GM21526 (cell line): Measurements from ENCODE around the gene CAMTA1.

Experiments used
- ATAC-seq: cut with Tn5 transposase; IDR thresholded peaks from one replicate; pipeline ENCODE4 v1.9.1; 2021; ENCODE audit warnings: moderate library complexity; ENCODE audit not compliant: unreplicated experiment, low FRiP score

CAMTA1 gene

GRCh38 chr1:7014640-7014930 is 229.3 kb downstream of the CAMTA1 start:
- no peak for ATAC-seq

GRCh38 chr1:7015022-7015421 is 229.8 kb downstream of the CAMTA1 start:
- ATAC-seq: no peak

GRCh38 chr1:7018351-7018750 is 233.1 kb downstream of the CAMTA1 start:
- ATAC-seq: no peak

GRCh38 chr1:7018826-7019225 is 233.6 kb downstream of the CAMTA1 start:
- ATAC-seq: no peak

GRCh38 chr1:7019510-7019909 is 234.3 kb downstream of the CAMTA1 start:
- ATAC-seq: no peak

- no peak for ATAC-seq
These were observed 236.8 kb downstream of the CAMTA1 start for GRCh38 chr1:7022058-7022457.

GRCh38 chr1:7025013-7025412 is 239.8 kb downstream of the CAMTA1 start:
- ATAC-seq: no peak

- ATAC-seq: no peak
These were observed 240.9 kb downstream of the CAMTA1 start for GRCh38 chr1:7026169-7026568.

GRCh38 chr1:7032992-7033391 is 247.7 kb downstream of the CAMTA1 start:
- ATAC-seq: no peak

GRCh38 chr1:7036386-7036785 is 251.1 kb downstream of the CAMTA1 start:
- no peak for ATAC-seq

- no peak for ATAC-seq
These were observed 254.5 kb downstream of the CAMTA1 start for GRCh38 chr1:7039590-7040220.

- no peak for ATAC-seq
These were observed 255.9 kb downstream of the CAMTA1 start for GRCh38 chr1:7040969-7041695.

- no peak for ATAC-seq
These were observed 257.3 kb downstream of the CAMTA1 start for GRCh38 chr1:7042322-7043190.

GRCh38 chr1:7043191-7043549 is 257.9 kb downstream of the CAMTA1 start:
- ATAC-seq: no peak

GRCh38 chr1:7043719-7044535 is 258.7 kb downstream of the CAMTA1 start:
- no peak for ATAC-seq

GRCh38 chr1:7045897-7046296 is 260.6 kb downstream of the CAMTA1 start:
- no peak for ATAC-seq

- ATAC-seq: no peak
These were observed 261.1 kb downstream of the CAMTA1 start for GRCh38 chr1:7046314-7046713.

- no peak for ATAC-seq
These were observed 261.6 kb downstream of the CAMTA1 start for GRCh38 chr1:7046891-7047290.

GRCh38 chr1:7047866-7048265 is 262.6 kb downstream of the CAMTA1 start:
- ATAC-seq: no peak

GRCh38 chr1:7048395-7048794 is 263.1 kb downstream of the CAMTA1 start:
- ATAC-seq: no peak
